HEK293T (cell line): ENCODE data around the gene C1orf210.

Source experiments
- CTCF ChIA-PET: fragments of 350-600 bp; formaldehyde crosslinking; extraction: SDS; loops from one replicate; lab custom pipeline; 2021; ENCODE audit warnings: antibody characterized with exemption, inconsistent platforms; lab: Yijun Ruan, JAX
- POLR2A ChIA-PET: fragments of 350-600 bp; formaldehyde crosslinking; extraction: SDS; loops from one replicate; lab custom pipeline; 2020; ENCODE audit warnings: antibody characterized with exemption, inconsistent platforms; lab: Yijun Ruan, JAX
- DNase-seq: peaks from one replicate; pipeline ENCODE4 v3.0.0; 2012; ENCODE audit warnings: mixed read lengths; ENCODE audit errors: extremely low spot score
- ARNT ChIP-seq: fragments of 450-650 bp; IDR thresholded peaks from 2 replicates; pipeline ENCODE4 v1.6.1; 2017; ENCODE audit warnings: mild to moderate bottlenecking
- BHLHE40 ChIP-seq: fragments of 450-650 bp; IDR thresholded peaks from 2 replicates; pipeline ENCODE4 v1.6.1; 2016; ENCODE audit warnings: mild to moderate bottlenecking, moderate library complexity, borderline replicate concordance
- CTBP1 ChIP-seq: fragments of 450-650 bp; IDR thresholded peaks from 2 replicates; pipeline ENCODE4 v1.6.1; 2016; ENCODE audit warnings: borderline replicate concordance
- ELF4 ChIP-seq: fragments of 450-650 bp; IDR thresholded peaks from 2 replicates; pipeline ENCODE4 v1.6.1; 2017; ENCODE audit warnings: antibody characterized with exemption
- FOXA1 ChIP-seq: fragments of 450-650 bp; IDR thresholded peaks from 2 replicates; pipeline ENCODE4 v1.6.1; 2016; ENCODE audit warnings: mild to moderate bottlenecking
- FOXK2 ChIP-seq: fragments of 450-650 bp; IDR thresholded peaks from 2 replicates; pipeline ENCODE4 v1.6.1; 2016; ENCODE audit warnings: mild to moderate bottlenecking
- FOXM1 ChIP-seq: fragments of 450-650 bp; IDR thresholded peaks from 2 replicates; pipeline ENCODE4 v1.6.1; 2017; ENCODE audit warnings: mild to moderate bottlenecking, borderline replicate concordance
- HDGF ChIP-seq: fragments of 450-650 bp; IDR thresholded peaks from 2 replicates; pipeline ENCODE4 v1.6.1; 2017; ENCODE audit warnings: antibody characterized with exemption, borderline replicate concordance
- L3MBTL2 ChIP-seq: fragments of 450-650 bp; conservative IDR thresholded peaks from 2 replicates; pipeline ENCODE4 v1.6.1; 2016; ENCODE audit warnings: mild to moderate bottlenecking
- LEF1 ChIP-seq: fragments of 450-650 bp; IDR thresholded peaks from 2 replicates; pipeline ENCODE4 v1.6.1; 2017; ENCODE audit warnings: mild to moderate bottlenecking, borderline replicate concordance
- NFRKB ChIP-seq: fragments of 450-650 bp; IDR thresholded peaks from 2 replicates; pipeline ENCODE4 v1.6.1; 2016; ENCODE audit warnings: mild to moderate bottlenecking, moderate library complexity
- SP1 ChIP-seq: fragments of 450-650 bp; IDR thresholded peaks from 2 replicates; pipeline ENCODE4 v1.6.1; 2017
- SUZ12 ChIP-seq: fragments of 450-650 bp; IDR thresholded peaks from 2 replicates; pipeline ENCODE4 v1.6.1; 2016; ENCODE audit warnings: mild to moderate bottlenecking
- TARDBP ChIP-seq: fragments of 450-650 bp; IDR thresholded peaks from 2 replicates; pipeline ENCODE4 v1.6.1; 2016
- ZNF384 ChIP-seq: fragments of 450-650 bp; IDR thresholded peaks from 2 replicates; pipeline ENCODE4 v1.6.1; 2016
- TF ChIP-seq, protein P1 (sequence below): fragments of 450-650 bp; IDR thresholded peaks from 2 replicates; pipeline ENCODE4 v1.6.1; 2016

C1orf210 gene

DNA sequence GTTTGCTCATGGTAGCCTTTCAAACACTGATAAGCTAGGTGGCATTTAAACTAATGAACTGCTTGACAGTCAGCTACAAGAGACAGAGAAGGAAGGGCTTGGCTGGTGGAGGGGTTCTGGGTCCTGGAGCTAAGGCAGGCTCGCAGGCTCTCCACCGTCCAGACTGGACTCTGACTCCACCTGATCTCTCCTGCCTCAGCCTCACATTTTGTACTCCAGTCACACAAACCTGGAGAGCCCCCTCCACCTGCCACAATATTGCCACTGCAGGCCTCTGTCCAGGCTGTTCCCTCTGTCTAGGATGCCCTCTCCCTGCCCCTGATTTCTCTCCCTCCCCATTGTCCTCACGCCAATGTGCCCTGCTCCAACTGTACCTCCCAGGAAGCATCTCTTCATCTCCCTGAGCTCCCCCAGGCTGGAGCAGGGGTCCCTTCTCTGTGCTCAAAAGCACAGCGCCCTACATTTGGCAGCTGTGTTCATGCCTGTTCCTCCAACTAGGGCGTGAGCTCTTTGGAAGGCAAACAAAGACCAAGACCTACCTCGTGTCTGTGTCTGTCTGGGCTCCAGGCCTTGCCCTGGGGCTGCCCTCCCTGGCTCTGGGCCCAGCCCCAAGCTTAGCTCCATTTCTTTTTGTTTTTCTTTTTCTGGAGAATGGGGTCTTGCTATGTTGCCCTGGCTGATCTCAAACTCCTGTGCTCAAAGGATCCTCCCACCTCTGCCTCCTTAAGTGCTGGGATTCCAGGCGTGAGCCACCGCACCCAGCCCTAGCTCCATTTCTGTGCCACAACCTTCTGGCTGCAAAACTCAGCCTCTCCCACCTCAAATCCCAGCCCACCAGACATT is 18.3 kb upstream of the C1orf210 start:
- no peak for DNase-seq
- ChIA-PET POLR2A (no interaction called here), CTCF (no interaction called here)
- TF ChIP-seq CTBP1 (no peak), ELF4 (no peak), NFRKB (no peak), ARNT (no peak), HDGF (no peak), SP1 (no peak), FOXK2 (no peak), SUZ12 (no peak)
- TF ChIP-seq, protein P1, sequence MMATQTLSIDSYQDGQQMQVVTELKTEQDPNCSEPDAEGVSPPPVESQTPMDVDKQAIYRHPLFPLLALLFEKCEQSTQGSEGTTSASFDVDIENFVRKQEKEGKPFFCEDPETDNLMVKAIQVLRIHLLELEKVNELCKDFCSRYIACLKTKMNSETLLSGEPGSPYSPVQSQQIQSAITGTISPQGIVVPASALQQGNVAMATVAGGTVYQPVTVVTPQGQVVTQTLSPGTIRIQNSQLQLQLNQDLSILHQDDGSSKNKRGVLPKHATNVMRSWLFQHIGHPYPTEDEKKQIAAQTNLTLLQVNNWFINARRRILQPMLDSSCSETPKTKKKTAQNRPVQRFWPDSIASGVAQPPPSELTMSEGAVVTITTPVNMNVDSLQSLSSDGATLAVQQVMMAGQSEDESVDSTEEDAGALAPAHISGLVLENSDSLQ, result no peak

DNA sequence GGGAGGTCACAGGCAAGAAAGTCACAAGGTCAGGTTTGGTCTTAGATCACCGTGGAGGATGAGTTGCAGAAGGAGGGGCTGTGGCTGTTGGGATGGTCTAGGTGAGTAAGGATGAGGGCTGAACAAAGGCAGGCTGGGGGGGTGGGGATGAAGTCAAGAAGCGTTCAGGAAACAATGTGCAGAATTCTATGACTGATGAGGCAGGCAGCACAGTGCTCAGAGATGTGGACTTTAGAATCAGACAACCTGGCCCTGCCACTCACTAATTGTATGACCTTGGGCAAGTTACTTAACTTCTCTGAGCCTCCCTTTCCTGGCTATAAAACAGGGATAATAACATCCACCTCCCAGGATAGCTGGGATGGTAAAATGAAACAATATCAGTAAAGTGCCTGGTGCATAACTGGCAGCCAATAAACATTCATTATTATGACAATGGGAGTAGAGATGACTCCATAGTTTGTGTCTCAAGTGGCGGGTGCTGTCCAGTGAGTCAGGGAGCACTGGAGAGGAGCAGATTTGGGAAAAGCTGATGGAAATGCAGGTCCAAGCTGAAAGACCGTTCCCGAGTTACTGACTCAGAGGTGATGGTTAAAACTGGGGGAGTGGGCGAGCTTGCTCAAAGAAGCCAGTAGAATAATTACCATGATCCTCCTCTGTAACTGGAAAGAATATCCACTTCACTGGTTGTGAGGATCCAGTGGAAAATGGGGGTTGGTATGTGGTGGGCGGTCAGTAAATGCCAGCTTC is 17.5 kb upstream of the C1orf210 start:
- POLR2A ChIA-PET, result no interaction called here
- DNase-seq, result no peak
- TF ChIP-seq HDGF, result no peak
- TF ChIP-seq ZNF384, result no peak
- no peak for TF ChIP-seq FOXM1
- TF ChIP-seq, protein P1, result no peak
- TF ChIP-seq ARNT, result no peak
- no peak for TF ChIP-seq FOXK2
- TF ChIP-seq SUZ12, result no peak
- no peak for TF ChIP-seq SP1
- CTCF ChIA-PET, result no interaction called here

DNA sequence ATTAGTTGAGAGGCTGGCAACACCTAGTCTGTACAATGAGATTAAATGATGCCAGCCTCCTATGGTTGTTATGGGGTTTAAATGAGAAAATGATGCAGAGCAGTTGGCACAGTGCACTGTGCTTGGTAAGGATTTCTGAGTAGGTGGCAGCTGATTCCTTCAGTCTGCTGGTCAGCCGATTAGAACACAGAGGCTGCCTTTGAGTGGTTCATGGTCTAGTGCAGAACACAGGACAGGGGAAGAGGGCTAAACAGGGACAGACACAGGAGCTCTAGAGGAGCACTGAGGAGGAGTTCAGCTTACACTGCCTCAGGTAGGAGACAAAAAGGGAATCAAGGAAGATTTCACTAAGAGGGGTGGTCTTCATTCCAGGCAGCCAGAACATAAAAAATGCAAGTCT is 16.8 kb upstream of the C1orf210 start:
- ChIA-PET POLR2A (no interaction called here), CTCF (no interaction called here)
- TF ChIP-seq ARNT, result no peak
- TF ChIP-seq FOXA1, result no peak
- TF ChIP-seq CTBP1, result no peak
- no peak for TF ChIP-seq FOXK2
- TF ChIP-seq SUZ12, result no peak
- no peak for TF ChIP-seq L3MBTL2
- TF ChIP-seq, protein P1, result no peak
- TF ChIP-seq SP1, result no peak
- TF ChIP-seq BHLHE40, result no peak
- no peak for TF ChIP-seq LEF1
- no peak for TF ChIP-seq FOXM1
- no peak for TF ChIP-seq ELF4
- TF ChIP-seq ZNF384, result no peak
- no peak for TF ChIP-seq NFRKB
- TF ChIP-seq TARDBP, result no peak
- TF ChIP-seq HDGF, result no peak
- DNase-seq, result no peak

DNA sequence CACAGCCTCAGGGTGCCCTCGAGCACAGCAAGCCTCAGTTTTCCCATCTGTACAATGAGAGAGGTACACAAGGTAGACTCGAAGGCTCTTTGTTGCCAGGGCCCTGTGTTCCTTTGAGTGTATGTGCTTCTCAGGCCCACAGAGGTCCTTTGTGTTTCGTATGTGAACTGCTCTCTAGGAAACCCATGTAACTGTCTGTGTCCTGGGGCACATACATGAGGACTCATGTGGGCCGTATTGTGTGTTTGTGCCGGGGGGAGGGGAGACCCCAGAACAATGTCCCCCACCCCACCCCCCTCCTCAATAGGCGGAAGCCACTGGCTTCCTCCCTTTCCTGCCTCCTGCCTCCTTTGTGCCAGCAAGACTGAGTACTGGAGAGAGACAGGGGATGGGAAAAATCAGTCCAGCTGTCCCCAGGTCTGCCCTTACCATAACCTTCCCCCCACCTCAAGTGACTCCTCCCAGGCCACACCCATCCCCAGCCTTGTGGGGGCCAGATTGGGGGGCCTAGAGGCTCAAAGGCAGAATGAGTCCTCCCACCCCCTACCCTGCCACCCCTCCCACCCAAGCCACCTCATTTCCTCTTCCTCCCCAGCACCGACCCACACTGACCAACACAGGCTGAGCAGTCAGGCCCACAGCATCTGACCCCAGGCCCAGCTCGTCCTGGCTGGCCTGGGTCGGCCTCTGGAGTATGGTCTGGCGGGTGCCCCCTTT is 15.2 kb upstream of the C1orf210 start, which contains the start of gene TIE1:
Gene TIE1 (plus strand): TSS at position 605 of the 717 bp plus-strand sequence. CDS start 90 bp downstream, at position 695.
- ChIA-PET POLR2A (no interaction called here), CTCF (no interaction called here)
- TF ChIP-seq SUZ12, result no peak
- no peak for TF ChIP-seq L3MBTL2
- TF ChIP-seq, protein P1, result no peak
- no peak for TF ChIP-seq SP1
- TF ChIP-seq FOXM1, result no peak
- TF ChIP-seq TARDBP, result no peak
- DNase-seq, result no peak

DNA sequence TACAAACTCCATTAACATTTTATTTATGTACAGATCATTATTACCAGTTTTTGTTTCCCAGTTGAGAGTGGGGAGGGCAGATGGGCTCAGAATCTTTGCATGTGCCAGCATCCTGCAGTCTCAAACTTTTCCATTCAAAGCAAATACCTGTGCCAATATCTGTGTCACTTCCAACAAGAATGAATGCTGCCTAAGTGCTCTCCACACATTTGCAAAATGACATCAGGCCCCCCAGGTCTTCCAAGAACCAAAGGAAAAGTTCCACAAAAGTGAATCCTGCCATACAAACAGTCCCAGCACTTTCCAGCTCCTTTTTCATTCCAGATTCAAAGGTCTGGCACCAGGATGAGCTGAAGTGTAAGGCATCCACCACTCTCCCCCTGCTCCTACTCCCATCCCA is 13.7 kb upstream of the C1orf210 start:
- CTCF ChIA-PET, result interaction anchor here (0.6 kb wide), 1 partner anchor 72 kb away, joined by 3 read pairs; no protein-coding TSS in a partner anchor
- DNase-seq, result no peak
- POLR2A ChIA-PET, result no interaction called here
- TF ChIP-seq, protein P1, result no peak
- TF ChIP-seq SUZ12, result no peak
- no peak for TF ChIP-seq BHLHE40
- no peak for TF ChIP-seq FOXA1
- no peak for TF ChIP-seq FOXM1
- no peak for TF ChIP-seq L3MBTL2
- no peak for TF ChIP-seq FOXK2
- TF ChIP-seq CTBP1, result no peak
- TF ChIP-seq ZNF384, result no peak
- no peak for TF ChIP-seq SP1
- TF ChIP-seq TARDBP, result no peak
- no peak for TF ChIP-seq HDGF
- TF ChIP-seq NFRKB, result no peak
- no peak for TF ChIP-seq ELF4
- TF ChIP-seq LEF1, result no peak
